K562 (cell line): ENCODE data around the gene ADAMTS15. TPM values are rescaled to one million over a fixed set of nuclear protein-coding genes. Genes with fewer than 3 reads are reported as not detected.

Source experiments
- CREB3 ChIP-seq: fragments of 450-650 bp; conservative IDR thresholded peaks from 2 replicates; pipeline ENCODE4 v1.6.1; 2016; ENCODE audit warnings: missing genetic modification characterization, low read depth, mild to moderate bottlenecking, missing compliant biosample characterization, moderate library complexity
- PREB ChIP-seq: sonication (generic); formaldehyde crosslinking; IDR thresholded peaks from 2 replicates; pipeline ENCODE4 v1.8.1; 2023; ENCODE audit warnings: mild to moderate bottlenecking, missing genetic modification reagents
- REST ChIP-seq, 2 experiments: fragments of 450-650 bp; formaldehyde crosslinking in 1 of 2; IDR thresholded peaks; 2 replicates each; pipeline versions ENCODE4 v1.4.0 to v1.6.1; 2014 to 2020; ENCODE audit warnings: mild to moderate bottlenecking in 2 of 2, borderline replicate concordance in 1 of 2, low read depth in 1 of 2
- polyA plus RNA-seq, 8 experiments: library from polyadenylated mRNA; depleted of rRNA in 4 of 8; stranded (reverse) in 5 of 8; unstranded in 3 of 8; fragments of >200 nt; fragmentation: Nextera tagmentation in 2 of 8; fragmentation: Illumina TruSeq in 1 of 8; extraction: Ambion mirVana in 2 of 8; extraction: Trizol in 1 of 8; gene quantifications; 2 replicates each; pipeline versions ENCODE4 v1.2.1 to v1.2.3, GENCODE V29; 2011 to 2014; ENCODE audit warnings: inconsistent platforms in 1 of 8, missing spikeins in 1 of 8
- total RNA-seq, 7 experiments: library from RNA; depleted of rRNA in 6 of 7; stranded (reverse); fragments of >200 nt in 6 of 7; fragmentation: Illumina TruSeq in 2 of 7; extraction: Trizol in 2 of 7; gene quantifications; 2 replicates each; pipeline versions ENCODE4 v1.2.1 to v1.2.3, GENCODE V29; 2011 to 2021; ENCODE audit warnings: low replicate concordance in 1 of 7

Gene ADAMTS15
- total and polyA plus RNA-seq, 9 of the 15 experiments (the other 6 are each of a cell fraction or from before 2014, with no cell fraction given): 0.04 TPM; not detected in 8

GRCh38 chr11:130522284-130522961 is 74.0 kb downstream of the ADAMTS15 start (continued):
- TF ChIP-seq REST (IDR thresholded peaks at IDR 0.05; ENCODE audit: borderline replicate concordance): peak; percentile 32
- no peak for TF ChIP-seq REST (CRISPR knock-in tag; IDR thresholded peaks at IDR 0.05; ENCODE audit: low read depth)
- TF ChIP-seq PREB (CRISPR knock-in tag): no peak
- TF ChIP-seq CREB3 (tag): no peak
